ENCODE data around the gene PDE4D. TPM values are rescaled to one million over a fixed set of nuclear protein-coding genes. Genes with fewer than 3 reads are reported as not detected.

Gene PDE4D
- polyA plus RNA-seq, 3 donors: 17.7 to 21.3 (median 19.7) TPM

GRCh38 chr5:59209758-59210359 lies 683.7 kb downstream of the PDE4D start:
- DNase-seq: no peak

- no peak for DNase-seq
These were observed 685.1 kb downstream of the PDE4D start for GRCh38 chr5:59208474-59208873.

- DNase-seq: no peak
These were observed 686.1 kb downstream of the PDE4D start for GRCh38 chr5:59207401-59207800.

GRCh38 chr5:59206132-59206581 lies 687.4 kb downstream of the PDE4D start:
- DNase-seq: no peak

- DNase-seq: no peak
These were observed 689.2 kb downstream of the PDE4D start for GRCh38 chr5:59204114-59204897.

GRCh38 chr5:59199868-59200267 lies 693.7 kb downstream of the PDE4D start:
- DNase-seq: no peak

- DNase-seq: no peak
These were observed 694.7 kb downstream of the PDE4D start for GRCh38 chr5:59198832-59199231.

GRCh38 chr5:59198365-59198764 lies 695.2 kb downstream of the PDE4D start:
- DNase-seq: no peak

- no peak for DNase-seq
These were observed 695.6 kb downstream of the PDE4D start for GRCh38 chr5:59197911-59198310.

- no peak for DNase-seq
These were observed 699.8 kb downstream of the PDE4D start for GRCh38 chr5:59193616-59194319.

- no peak for DNase-seq
These were observed 702.8 kb downstream of the PDE4D start for GRCh38 chr5:59190746-59191145.

GRCh38 chr5:59189472-59190244 lies 703.9 kb downstream of the PDE4D start:
- no peak for DNase-seq

GRCh38 chr5:59188419-59189225 lies 704.9 kb downstream of the PDE4D start:
- peak; percentile 67 for DNase-seq

- no peak for DNase-seq
These were observed 705.7 kb downstream of the PDE4D start for GRCh38 chr5:59187857-59188256.

GRCh38 chr5:59186623-59187022 lies 706.9 kb downstream of the PDE4D start:
- no peak for DNase-seq

GRCh38 chr5:59185757-59186385 lies 707.7 kb downstream of the PDE4D start:
- DNase-seq: no peak

GRCh38 chr5:59184769-59185168 lies 708.8 kb downstream of the PDE4D start:
- DNase-seq: no peak

- DNase-seq: no peak
These were observed 710.8 kb downstream of the PDE4D start for GRCh38 chr5:59182760-59183159.

GRCh38 chr5:59180515-59180914 lies 713.0 kb downstream of the PDE4D start:
- DNase-seq: no peak

GRCh38 chr5:59179704-59180103 lies 713.8 kb downstream of the PDE4D start:
- no peak for DNase-seq

- no peak for DNase-seq
These were observed 715.0 kb downstream of the PDE4D start for GRCh38 chr5:59178482-59178881.
